Endodermal cell (in vitro differentiated cells): ENCODE results near the gene ZBTB42. TPM values are rescaled to one million over a fixed set of nuclear protein-coding genes. Genes with fewer than 3 reads are reported as not detected.
A peak's percentile ranks its signal among the peaks of the same experiment; 100 is the strongest.

ENCODE experiments used
- DNase-seq: peaks from one replicate; pipeline ENCODE4 v3.0.0-alpha.2; 2017
- H3K27ac ChIP-seq: 2 replicates; pipeline ENCODE4 v1.5.1; 2013; ENCODE audit warnings: mild to moderate bottlenecking, low read depth, low read length, moderate library complexity
- H3K27me3 ChIP-seq: 2 replicates; pipeline ENCODE4 v1.6.1; 2013; ENCODE audit warnings: mild to moderate bottlenecking, low read length, moderate library complexity; ENCODE audit not compliant: insufficient read depth, control insufficient read depth, poor library complexity, severe bottlenecking
- H3K36me3 ChIP-seq: 2 replicates; pipeline ENCODE4 v1.7.0; 2013; ENCODE audit warnings: mild to moderate bottlenecking, low read length, moderate library complexity; ENCODE audit not compliant: control insufficient read depth, insufficient read depth
- H3K4me1 ChIP-seq: one replicate; pipeline ENCODE4 v1.7.0; 2013; ENCODE audit warnings: low read length; ENCODE audit not compliant: control insufficient read depth, insufficient read depth
- H3K4me3 ChIP-seq: 2 replicates; pipeline ENCODE4 v1.5.1; 2013; ENCODE audit warnings: mild to moderate bottlenecking, low read length, moderate library complexity
- H3K9ac ChIP-seq: 2 replicates; pipeline ENCODE4 v1.6.1; 2013; ENCODE audit warnings: mild to moderate bottlenecking, low read length, moderate library complexity; ENCODE audit not compliant: poor library complexity, severe bottlenecking; ENCODE audit errors: extremely low read depth
- H3K9me3 ChIP-seq: 2 replicates; pipeline ENCODE4 v1.6.1; 2013; ENCODE audit warnings: mild to moderate bottlenecking, low read length, moderate library complexity; ENCODE audit not compliant: control insufficient read depth
- H3K27ac Mint-ChIP-seq: 2 replicates; pipeline ENCODE4 v1.8.0; 2020; ENCODE audit warnings: mixed read lengths
- H3K27me3 Mint-ChIP-seq: 2 replicates; pipeline ENCODE4 v1.8.0; 2021; ENCODE audit warnings: mild to moderate bottlenecking, mixed read lengths; ENCODE audit not compliant: insufficient read depth
- H3K36me3 Mint-ChIP-seq: 2 replicates; pipeline ENCODE4 v1.8.0; 2020; ENCODE audit warnings: low read depth, mixed read lengths
- H3K4me1 Mint-ChIP-seq: 2 replicates; pipeline ENCODE4 v1.8.0; 2020; ENCODE audit warnings: mixed read lengths
- H3K4me3 Mint-ChIP-seq: 2 replicates; pipeline ENCODE4 v1.8.0; 2020; ENCODE audit warnings: mild to moderate bottlenecking, moderate library complexity, mixed read lengths
- H3K9me3 Mint-ChIP-seq: 2 replicates; pipeline ENCODE4 v1.8.0; 2020; ENCODE audit warnings: mild to moderate bottlenecking, mixed read lengths
- WGBS, 2 experiments: methylation state at CpG; one replicate each; pipeline versions ENCODE4 v1.1.5 to v1.1.7; 2013; ENCODE audit warnings: missing lambda C conversion rate in 2 of 2, mixed read lengths in 1 of 2; ENCODE audit not compliant: insufficient coverage in 1 of 2, insufficient read length in 1 of 2; 5-methylcytosine and 5-hydroxymethylcytosine counted together
- total RNA-seq, 2 donors: library from RNA; stranded (reverse); fragmentation: NEBNext Ultra II Directional in 1 of 2; extraction: Animal tissue kit (Norgen Biotek cat#: 25700) in 1 of 2; gene quantifications; 2 replicates in 1 of 2; 3 replicates in 1 of 2; pipeline ENCODE4 v1.2.1, GENCODE V29; 2021
- TF ChIP-seq, protein P1 (sequence below): fragments of 200-600 bp; sonication (generic); conservative IDR thresholded peaks from 2 replicates; pipeline ENCODE4 v1.5.0; 2021; ENCODE audit warnings: antibody characterized with exemption, mild to moderate bottlenecking

The ZBTB42 gene
- total RNA-seq, 2 donors from 2014 or later = 7.7 to 8.4 TPM

GRCh38 chr14:104752735-104753527 lies 48.0 kb upstream of the ZBTB42 start, which contains the start of gene SIVA1:
Gene SIVA1, plus strand, starts transcription at chr14:104753147. Its CDS starts 55 bp downstream, at chr14:104753202.
- peaks cover 7% of the 10 kb centered on the region for H3K9me3 ChIP-seq
- H3K27ac ChIP-seq = peak within 1 kb of the TSS; percentile 87
- H3K9ac ChIP-seq = peak within 1 kb of the TSS; percentile 93
- 0% methylated on average over 57 to 95 of the region's 95 CpGs for WGBS, 2 experiments
- Mint-ChIP-seq H3K4me1 (peaks cover 8% of the 10 kb centered on the region), H3K4me3 (peak within 1 kb of the TSS; percentile 80), H3K9me3 (peaks cover 22% of the 10 kb centered on the region), H3K27me3 (peaks cover 3% of the 10 kb centered on the region), H3K36me3 (peaks cover 22% of the 10 kb centered on the region), H3K27ac (peak within 1 kb of the TSS; percentile 94)
- H3K4me3 ChIP-seq = peak within 1 kb of the TSS; percentile 89
- TF ChIP-seq, protein P1, sequence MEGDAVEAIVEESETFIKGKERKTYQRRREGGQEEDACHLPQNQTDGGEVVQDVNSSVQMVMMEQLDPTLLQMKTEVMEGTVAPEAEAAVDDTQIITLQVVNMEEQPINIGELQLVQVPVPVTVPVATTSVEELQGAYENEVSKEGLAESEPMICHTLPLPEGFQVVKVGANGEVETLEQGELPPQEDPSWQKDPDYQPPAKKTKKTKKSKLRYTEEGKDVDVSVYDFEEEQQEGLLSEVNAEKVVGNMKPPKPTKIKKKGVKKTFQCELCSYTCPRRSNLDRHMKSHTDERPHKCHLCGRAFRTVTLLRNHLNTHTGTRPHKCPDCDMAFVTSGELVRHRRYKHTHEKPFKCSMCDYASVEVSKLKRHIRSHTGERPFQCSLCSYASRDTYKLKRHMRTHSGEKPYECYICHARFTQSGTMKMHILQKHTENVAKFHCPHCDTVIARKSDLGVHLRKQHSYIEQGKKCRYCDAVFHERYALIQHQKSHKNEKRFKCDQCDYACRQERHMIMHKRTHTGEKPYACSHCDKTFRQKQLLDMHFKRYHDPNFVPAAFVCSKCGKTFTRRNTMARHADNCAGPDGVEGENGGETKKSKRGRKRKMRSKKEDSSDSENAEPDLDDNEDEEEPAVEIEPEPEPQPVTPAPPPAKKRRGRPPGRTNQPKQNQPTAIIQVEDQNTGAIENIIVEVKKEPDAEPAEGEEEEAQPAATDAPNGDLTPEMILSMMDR = no peak
- peaks cover 29% of the 10 kb centered on the region for H3K36me3 ChIP-seq
- no peaks in the 10 kb centered on the region for H3K27me3 ChIP-seq
- no peaks in the 10 kb centered on the region for H3K4me1 ChIP-seq
- peak; percentile 100 for DNase-seq

DNA sequence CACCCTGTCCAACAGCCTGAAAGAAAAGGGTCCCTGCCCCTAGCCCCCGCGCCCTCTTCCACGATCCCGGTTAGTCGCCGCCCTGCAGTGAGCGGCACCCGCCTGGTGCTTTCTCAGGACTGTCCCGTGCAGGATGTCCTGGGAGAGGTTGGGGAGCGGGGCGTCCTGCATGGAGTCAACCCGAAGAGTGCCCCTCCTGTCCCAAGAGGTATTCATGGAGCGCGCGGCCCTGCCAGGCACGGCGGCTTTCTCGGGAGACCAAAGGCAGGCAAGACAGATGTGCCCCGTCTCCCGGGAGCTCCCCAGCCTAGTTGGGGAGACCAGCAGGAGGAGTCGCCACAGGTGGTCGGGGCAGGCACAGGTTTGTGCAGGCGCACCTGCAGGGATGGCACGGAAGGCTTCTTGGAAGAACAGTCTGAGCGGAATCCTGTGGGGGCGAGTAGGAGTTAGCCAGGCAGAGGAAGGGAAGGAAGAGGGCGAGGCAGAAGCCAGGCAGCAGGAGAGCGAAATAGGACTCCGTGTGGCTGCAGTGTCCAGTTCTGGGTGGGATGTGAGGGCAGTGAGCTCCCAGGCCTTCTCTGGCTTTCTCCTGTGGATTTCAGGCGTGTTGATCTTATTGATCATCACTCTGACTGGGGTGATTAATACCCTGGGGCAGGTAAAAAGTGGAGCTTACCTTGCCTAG lies 47.2 kb upstream of the ZBTB42 start:
- Histone ChIP-seq H3K9me3 (peaks cover 7% of the 10 kb centered on the region), H3K27ac (peak overlapping the region; percentile 87), H3K4me1 (no peaks in the 10 kb centered on the region), H3K4me3 (peak overlapping the region; percentile 89), H3K27me3 (no peaks in the 10 kb centered on the region), H3K36me3 (peaks cover 32% of the 10 kb centered on the region), H3K9ac (peak overlapping the region; percentile 93)
- Mint-ChIP-seq H3K27ac (peak overlapping the region; percentile 87), H3K36me3 (peaks cover 27% of the 10 kb centered on the region), H3K4me1 (peaks cover 8% of the 10 kb centered on the region), H3K9me3 (peaks cover 22% of the 10 kb centered on the region), H3K4me3 (peak overlapping the region; percentile 80), H3K27me3 (peaks cover 3% of the 10 kb centered on the region)
- 2 to 5% methylated on average over 16 to 30 of the region's 30 CpGs for WGBS, 2 experiments
- TF ChIP-seq, protein P1 = no peak
- no peak for DNase-seq

DNA sequence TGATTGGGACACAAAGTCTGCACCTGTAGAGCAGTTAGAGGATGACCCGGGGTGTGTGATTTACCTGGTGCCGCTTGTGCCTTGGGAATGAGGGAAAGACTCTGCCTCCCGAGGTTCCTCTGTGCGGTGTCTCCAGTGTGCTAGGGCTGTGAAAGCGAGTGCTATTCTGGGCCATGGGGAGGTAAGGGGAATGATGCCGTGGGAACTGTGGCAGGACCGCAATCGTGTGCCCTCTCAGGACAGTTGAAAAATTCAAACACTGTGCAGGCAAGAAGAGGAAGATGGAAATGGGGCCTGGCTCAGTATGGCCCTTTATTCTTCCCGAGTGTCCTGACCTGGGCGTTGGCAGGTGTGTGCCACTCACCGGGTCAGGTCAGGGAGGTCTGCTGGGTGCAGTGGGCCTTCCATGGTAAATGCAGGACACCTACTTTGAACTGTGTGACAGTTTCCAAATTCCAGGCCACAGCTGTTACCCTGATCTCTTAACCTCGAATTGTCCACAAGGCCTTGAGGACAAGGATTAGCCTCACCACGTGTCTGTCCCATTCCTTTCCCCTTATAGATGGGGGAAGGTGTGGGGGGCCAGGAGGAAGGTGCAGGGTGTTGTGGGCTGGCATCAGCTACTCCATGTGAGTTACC lies 46.6 kb upstream of the ZBTB42 start:
- peaks cover 8% of the 10 kb centered on the region for H3K4me1 Mint-ChIP-seq
- H3K36me3 ChIP-seq = peaks cover 39% of the 10 kb centered on the region
- no peak for DNase-seq
- no peaks in the 10 kb centered on the region for H3K27me3 ChIP-seq
- H3K4me3 ChIP-seq = peak overlapping the region; percentile 89
- H3K36me3 Mint-ChIP-seq = peaks cover 31% of the 10 kb centered on the region
- H3K27me3 Mint-ChIP-seq = peaks cover 3% of the 10 kb centered on the region
- H3K27ac Mint-ChIP-seq = peak overlapping the region; percentile 87
- H3K9ac ChIP-seq = peak overlapping the region; percentile 93
- H3K4me1 ChIP-seq = no peaks in the 10 kb centered on the region
- TF ChIP-seq, protein P1 = no peak
- WGBS, 2 experiments = 84 to 90% methylated on average over 13 of the region's 13 CpGs
- H3K9me3 ChIP-seq = peaks cover 7% of the 10 kb centered on the region
- peaks cover 22% of the 10 kb centered on the region for H3K9me3 Mint-ChIP-seq
- H3K4me3 Mint-ChIP-seq = peak overlapping the region; percentile 80
- no peak overlapping the region for H3K27ac ChIP-seq
